Endothelial cell of umbilical vein (primary cell): ENCODE results near the gene GLI3. TPM values are rescaled to one million over a fixed set of nuclear protein-coding genes. Genes with fewer than 3 reads are reported as not detected.

Experiments used
- BruUV-seq: library from RNA; stranded (reverse); fragments of 400-500 nt; replicated peaks from 2 replicates; lab custom pipeline; 2021; lab: Mats Ljungman, UMichigan
- CTCF ChIA-PET: fragments of 300-600, 350-600 bp; sonication (Branson Sonifier 250); formaldehyde crosslinking; loops from one replicate; lab custom pipeline; 2021; ENCODE audit warnings: antibody characterized with exemption, inconsistent platforms; lab: Charles Lee
- POLR2A ChIA-PET: fragments of 300-600, 350-600 bp; sonication (Branson Sonifier 250); formaldehyde crosslinking; loops from one replicate; lab custom pipeline; 2021; ENCODE audit warnings: antibody characterized with exemption, inconsistent platforms; lab: Charles Lee
- DNase-seq: peaks from one replicate; pipeline ENCODE4 v3.0.0-alpha.2; 2011; ENCODE audit warnings: low read depth, low spot score
- FAIRE-seq: peaks from 2 replicates; lab custom pipeline; 2011; peaks lifted over from hg19 to GRCh38; lab: Jason Lieb, UNC
- H2AFZ ChIP-seq: 2 replicates; pipeline ENCODE4 v1.6.0; 2012; ENCODE audit warnings: low read depth, low read length, control low read depth, inconsistent platforms
- H3K27ac ChIP-seq: 2 replicates; pipeline ENCODE4 v1.5.1; 2011; ENCODE audit warnings: low read depth, mild to moderate bottlenecking, control low read depth, low read length, moderate library complexity; ENCODE audit not compliant: insufficient read depth
- H3K27me3 ChIP-seq, 2 experiments: 2 replicates each; pipeline versions ENCODE4 v1.6.0 to v1.6.1; 2011; ENCODE audit warnings: low read length in 2 of 2, mixed read lengths in 1 of 2; ENCODE audit not compliant: control insufficient read depth in 2 of 2, insufficient read depth in 2 of 2
- H3K36me3 ChIP-seq, 2 experiments: 2 replicates in 1 of 2; 3 replicates in 1 of 2; pipeline ENCODE4 v1.5.1; 2011; ENCODE audit warnings: low read length in 2 of 2, mild to moderate bottlenecking in 1 of 2, moderate library complexity in 1 of 2; ENCODE audit not compliant: control insufficient read depth in 2 of 2, insufficient read depth in 2 of 2; ENCODE audit errors: extremely low read depth in 1 of 2
- H3K4me1 ChIP-seq: 3 replicates; pipeline ENCODE4 v1.5.1; 2011; ENCODE audit warnings: mild to moderate bottlenecking, low read length; ENCODE audit not compliant: control insufficient read depth, insufficient read depth; ENCODE audit errors: extremely low read depth
- H3K4me2 ChIP-seq: 2 replicates; pipeline ENCODE4 v1.6.1; 2011; ENCODE audit warnings: low read length, control low read depth, mixed read lengths; ENCODE audit not compliant: insufficient read depth
- H3K4me3 ChIP-seq, 3 experiments: fragments of 200-600 bp in 1 of 3; sonication (generic), shearing (Covaris generic) in 1 of 3; replicated peaks in 1 of 3; 2 replicates each; pipeline ENCODE4 v1.5.1; 2011 to 2016; ENCODE audit warnings: control low read depth in 3 of 3, low read length in 3 of 3, mild to moderate bottlenecking in 2 of 3, inconsistent platforms in 1 of 3, low read depth in 1 of 3, moderate library complexity in 1 of 3; ENCODE audit not compliant: insufficient read depth in 1 of 3
- H3K79me2 ChIP-seq: 2 replicates; pipeline ENCODE4 v1.6.0; 2012; ENCODE audit warnings: low read length, inconsistent platforms; ENCODE audit not compliant: control insufficient read depth, insufficient read depth
- H3K9ac ChIP-seq: replicated peaks from 2 replicates; pipeline ENCODE3; 2011; ENCODE audit warnings: low read length, control low read depth; ENCODE audit not compliant: insufficient read depth; ENCODE audit errors: extremely low read depth
- H3K9me1 ChIP-seq: replicated peaks from 3 replicates; pipeline ENCODE4 v1.6.0; 2011; ENCODE audit warnings: mild to moderate bottlenecking, low read length; ENCODE audit not compliant: control insufficient read depth, insufficient read depth; ENCODE audit errors: extremely low read depth
- H3K9me3 ChIP-seq: replicated peaks from 2 replicates; pipeline ENCODE4 v1.5.1; 2012; ENCODE audit warnings: low read length, inconsistent platforms; ENCODE audit not compliant: control insufficient read depth, insufficient read depth
- H4K20me1 ChIP-seq: replicated peaks from 2 replicates; pipeline ENCODE3; 2011; ENCODE audit warnings: mild to moderate bottlenecking, low read length; ENCODE audit not compliant: control insufficient read depth, insufficient read depth; ENCODE audit errors: extremely low read depth
- CTCF ChIP-seq, 2 donors: IDR thresholded peaks; 1 replicate in 1 of 2; 2 replicates in 1 of 2; pipeline ENCODE4 v1.5.1; 2011; ENCODE audit warnings: low read length in 2 of 2, mild to moderate bottlenecking in 2 of 2, moderate library complexity in 2 of 2, control low read depth in 1 of 2, inconsistent platforms in 1 of 2, low read depth in 1 of 2; ENCODE audit not compliant: insufficient read depth in 1 of 2; ENCODE audit errors: extremely low read depth in 1 of 2
- EZH2 ChIP-seq: IDR thresholded peaks from 2 replicates; pipeline ENCODE4 v1.6.1; 2012; ENCODE audit warnings: borderline replicate concordance, low read depth, mild to moderate bottlenecking, moderate library complexity, low read length, inconsistent platforms; ENCODE audit not compliant: severe bottlenecking
- FOS ChIP-seq: IDR thresholded peaks from 2 replicates; pipeline ENCODE4 v1.6.1; 2011; ENCODE audit warnings: mild to moderate bottlenecking, low read length, moderate library complexity, borderline replicate concordance; ENCODE audit not compliant: insufficient read depth
- GATA2 ChIP-seq: IDR thresholded peaks from 2 replicates; pipeline ENCODE4 v1.7.0; 2011; ENCODE audit warnings: low read depth, mild to moderate bottlenecking, moderate library complexity, mixed read lengths, low read length; ENCODE audit not compliant: insufficient read length, insufficient read depth
- JUN ChIP-seq: IDR thresholded peaks from 2 replicates; pipeline ENCODE4 v1.6.1; 2011; ENCODE audit warnings: borderline replicate concordance, low read depth; ENCODE audit not compliant: insufficient read length, insufficient read depth
- MAX ChIP-seq: IDR thresholded peaks from 2 replicates; pipeline ENCODE4 v1.6.1; 2011; ENCODE audit not compliant: insufficient read depth, insufficient read length
- MYC ChIP-seq: IDR thresholded peaks from one replicate; pipeline ENCODE4 v1.6.1; 2011; ENCODE audit warnings: mild to moderate bottlenecking, low read depth, low read length
- POLR2A ChIP-seq: IDR thresholded peaks from 2 replicates; pipeline ENCODE4 v1.6.1; 2012; ENCODE audit warnings: low read depth, mild to moderate bottlenecking, control low read depth, low read length
- POLR2AphosphoS5 ChIP-seq: IDR thresholded peaks from 2 replicates; pipeline ENCODE4 v1.6.1; 2012; ENCODE audit warnings: low read depth, mild to moderate bottlenecking, control low read depth, low read length, moderate library complexity; ENCODE audit not compliant: insufficient read depth
- dilution Hi-C: fragments of 300-500 bp; cut with MboI; formaldehyde crosslinking; loops from one replicate; pipeline ENCODE4 v1.15.0; 2019; ENCODE audit warnings: low sequenced_read_pairs; ENCODE audit not compliant: extremely low pct_ligation_motif_present
- intact Hi-C: fragments of 100-400 bp; cut with micrococcal nuclease; formaldehyde crosslinking; loops from one replicate; pipeline ENCODE4 v1.10.0; 2022
- polyA plus RNA-seq, 4 experiments: library from polyadenylated mRNA; depleted of rRNA in 3 of 4; stranded (reverse) in 3 of 4; unstranded in 1 of 4; fragments of >200 nt; gene quantifications; 2 replicates each; pipeline versions ENCODE4 v1.2.1 to v1.2.3, GENCODE V29; 2011 to 2012; ENCODE audit warnings: missing spikeins in 1 of 4
- total RNA-seq: library from RNA; stranded (reverse); gene quantifications from 2 replicates; pipeline ENCODE4 v1.2.3, GENCODE V29; 2021

Gene GLI3
- total and polyA plus RNA-seq, 2 donors (not counting 3 experiments of a cell fraction or from before 2014, with no cell fraction given): 6.0 to 24.9 TPM

GRCh38 chr7:42162560-42163325 lies 74.3 kb downstream of the GLI3 start:
- Histone ChIP-seq H3K27me3 (no peaks in the 10 kb centered on the region), H3K9me1 (no peaks in the 10 kb centered on the region), H2AFZ (no peak overlapping the region), H3K4me3 (no peak overlapping the region), H3K9ac (no peak overlapping the region), H3K9me3 (no peaks in the 10 kb centered on the region), H3K27ac (no peak overlapping the region), H3K4me2 (no peak overlapping the region), H4K20me1 (no peaks in the 10 kb centered on the region), H3K4me1 (no peaks in the 10 kb centered on the region), H3K79me2 (no peaks in the 10 kb centered on the region), H3K36me3 (no peaks in the 10 kb centered on the region)
- BruUV-seq: no TSS peak
- no peak for FAIRE-seq
- CTCF ChIA-PET: interaction anchor here (0.7 kb wide), 1 partner anchor 15 kb away, joined by 3 read pairs; no protein-coding TSS in a partner anchor
- dilution Hi-C loops: no loop called here
- TF ChIP-seq POLR2AphosphoS5 (no peak), GATA2 (no peak), EZH2 (no peak), MAX (no peak), MYC (no peak), FOS (no peak), POLR2A (no peak), JUN (no peak), CTCF (IDR thresholded peaks at IDR 0.05; ENCODE audit: extremely low read depth in 1 of 2, insufficient read depth in 1 of 2, low read depth in 1 of 2, low read length in 2 of 2) (no peak)
- POLR2A ChIA-PET: no interaction called here
- no peak for DNase-seq
- intact Hi-C loops: no loop called here
